ENCODE measurements around the gene VAV2.
"Not testable (repeated sequence)": the region's sequence is repeated elsewhere in the genome, so short reads cannot be mapped to it uniquely, and the experiment has no call there.

Gene VAV2

GRCh38 chr9:133996531-133997520 lies 4.7 kb upstream of the VAV2 start:
- Mint-ChIP-seq H3K36me3 (ENCODE audit: low read depth) (no peaks in the 10 kb centered on the region), H3K27me3 (peaks cover 27% of the 10 kb centered on the region), H3K27ac (no peak overlapping the region), H3K9me3 (no peaks in the 10 kb centered on the region), H3K4me3 (no peak overlapping the region), H3K4me1 (ENCODE audit: low read depth) (peaks cover 15% of the 10 kb centered on the region)
- intact Hi-C loops (cut with micrococcal nuclease): loop anchor here (10.0 kb wide), 1 partner anchor 462 kb away; the partner anchor contains the start of gene ADAMTSL2

GRCh38 chr9:133995012-133995896 lies 3.1 kb upstream of the VAV2 start:
- Mint-ChIP-seq H3K4me1 (ENCODE audit: low read depth) (peaks cover 25% of the 10 kb centered on the region), H3K27me3 (peaks cover 31% of the 10 kb centered on the region), H3K27ac (no peak overlapping the region), H3K36me3 (ENCODE audit: low read depth) (peaks cover 5% of the 10 kb centered on the region), H3K4me3 (no peak overlapping the region), H3K9me3 (no peaks in the 10 kb centered on the region)
- intact Hi-C loops (cut with micrococcal nuclease): loop anchor here (10.0 kb wide), 1 partner anchor 460 kb away; the partner anchor contains the start of gene ADAMTSL2

GRCh38 chr9:133994353-133995011 lies 2.4 kb upstream of the VAV2 start:
- Mint-ChIP-seq H3K4me1 (ENCODE audit: low read depth) (peaks cover 32% of the 10 kb centered on the region), H3K9me3 (no peaks in the 10 kb centered on the region)

GRCh38 chr9:133993635-133994253 lies 1.6 kb upstream of the VAV2 start:
- peak overlapping the region; percentile 84 for H3K27ac Mint-ChIP-seq
- H3K4me3 Mint-ChIP-seq: peak overlapping the region; percentile 77
- H3K36me3 Mint-ChIP-seq (ENCODE audit: low read depth): peaks cover 5% of the 10 kb centered on the region
- H3K9me3 Mint-ChIP-seq: no peaks in the 10 kb centered on the region
- intact Hi-C loops (cut with micrococcal nuclease): loop anchor here (1.0 to 10.0 kb wide), 5 partner anchors 66 to 459 kb away; partner anchors contain the start of gene ADAMTSL2
- peaks cover 31% of the 10 kb centered on the region for H3K27me3 Mint-ChIP-seq
- H3K4me1 Mint-ChIP-seq (ENCODE audit: low read depth): peaks cover 35% of the 10 kb centered on the region

More at GRCh38 chr9:133994353-133995011, 2.4 kb upstream of the VAV2 start:
- intact Hi-C loops (cut with micrococcal nuclease): loop anchor here (1.0 to 10.0 kb wide), 5 partner anchors 67 to 460 kb away; partner anchors contain the start of gene ADAMTSL2
- H3K27me3 Mint-ChIP-seq: peaks cover 31% of the 10 kb centered on the region
- H3K36me3 Mint-ChIP-seq (ENCODE audit: low read depth): peaks cover 5% of the 10 kb centered on the region
- H3K27ac Mint-ChIP-seq: no peak overlapping the region
- H3K4me3 Mint-ChIP-seq: no peak overlapping the region

- Mint-ChIP-seq H3K27me3 (peaks cover 31% of the 10 kb centered on the region), H3K36me3 (ENCODE audit: low read depth) (peaks cover 5% of the 10 kb centered on the region), H3K9me3 (no peaks in the 10 kb centered on the region), H3K4me1 (ENCODE audit: low read depth) (peaks cover 35% of the 10 kb centered on the region), H3K4me3 (peak overlapping the region; percentile 77), H3K27ac (peak overlapping the region; percentile 84)
- intact Hi-C loops (cut with micrococcal nuclease): loop anchor here (5.0 to 10.0 kb wide), 3 partner anchors 66 to 458 kb away; partner anchors contain the start of gene ADAMTSL2
Measured at GRCh38 chr9:133992780-133993634, 883 bp upstream of the VAV2 start.

GRCh38 chr9:133991214-133991921 lies 756 bp downstream of the VAV2 start:
- H3K4me3 Mint-ChIP-seq: peak overlapping the region; percentile 85
- H3K27ac Mint-ChIP-seq: peak overlapping the region; percentile 69
- peaks cover 43% of the 10 kb centered on the region for H3K4me1 Mint-ChIP-seq (ENCODE audit: low read depth)
- peaks cover 11% of the 10 kb centered on the region for H3K36me3 Mint-ChIP-seq (ENCODE audit: low read depth)
- intact Hi-C loops (cut with micrococcal nuclease): loop anchor here (5.0 to 10.0 kb wide), 3 partner anchors 64 to 457 kb away; partner anchors contain the start of gene ADAMTSL2
- H3K27me3 Mint-ChIP-seq: peaks cover 22% of the 10 kb centered on the region
- no peaks in the 10 kb centered on the region for H3K9me3 Mint-ChIP-seq

GRCh38 chr9:133990366-133991213 lies 1.5 kb downstream of the VAV2 start:
- peaks cover 22% of the 10 kb centered on the region for H3K27me3 Mint-ChIP-seq
- intact Hi-C loops (cut with micrococcal nuclease): loop anchor here (5.0 to 10.0 kb wide), 3 partner anchors 63 to 456 kb away; partner anchors contain the start of gene ADAMTSL2

GRCh38 chr9:133989625-133990365 lies 2.3 kb downstream of the VAV2 start:
- peaks cover 54% of the 10 kb centered on the region for H3K4me1 Mint-ChIP-seq (ENCODE audit: low read depth)
- H3K9me3 Mint-ChIP-seq: no peaks in the 10 kb centered on the region
- H3K27me3 Mint-ChIP-seq: peaks cover 19% of the 10 kb centered on the region
- H3K36me3 Mint-ChIP-seq (ENCODE audit: low read depth): peaks cover 11% of the 10 kb centered on the region
- intact Hi-C loops (cut with micrococcal nuclease): loop anchor here (5.0 to 10.0 kb wide), 3 partner anchors 62 to 455 kb away; partner anchors contain the start of gene ADAMTSL2
- H3K27ac Mint-ChIP-seq: peak overlapping the region; percentile 69
- H3K4me3 Mint-ChIP-seq: peak overlapping the region; percentile 85

More at GRCh38 chr9:133990366-133991213, 1.5 kb downstream of the VAV2 start:
- Mint-ChIP-seq H3K9me3 (no peaks in the 10 kb centered on the region), H3K27ac (peak overlapping the region; percentile 69), H3K4me1 (ENCODE audit: low read depth) (peaks cover 51% of the 10 kb centered on the region), H3K36me3 (ENCODE audit: low read depth) (peaks cover 11% of the 10 kb centered on the region), H3K4me3 (peak overlapping the region; percentile 85)

GRCh38 chr9:133988771-133989170 lies 3.4 kb downstream of the VAV2 start:
- Mint-ChIP-seq H3K4me1 (ENCODE audit: low read depth) (peaks cover 46% of the 10 kb centered on the region), H3K27me3 (peaks cover 16% of the 10 kb centered on the region), H3K36me3 (ENCODE audit: low read depth) (peaks cover 11% of the 10 kb centered on the region)
- H3K9me3 Mint-ChIP-seq; H3K4me3 Mint-ChIP-seq; intact Hi-C loops (cut with micrococcal nuclease); H3K27ac Mint-ChIP-seq: not testable (repeated sequence)

GRCh38 chr9:133987946-133988665 lies 4.0 kb downstream of the VAV2 start:
- H3K27ac Mint-ChIP-seq: no peak overlapping the region
- intact Hi-C loops (cut with micrococcal nuclease): no loop called here
- H3K36me3 Mint-ChIP-seq (ENCODE audit: low read depth): peaks cover 11% of the 10 kb centered on the region
- peaks cover 39% of the 10 kb centered on the region for H3K4me1 Mint-ChIP-seq (ENCODE audit: low read depth)
- no peaks in the 10 kb centered on the region for H3K9me3 Mint-ChIP-seq
- H3K27me3 Mint-ChIP-seq: peaks cover 16% of the 10 kb centered on the region
- H3K4me3 Mint-ChIP-seq: no peak overlapping the region

Data from dendritic cell treated with granulocyte-macrophage colony-stimulating factor and Interleukin-4, amounts not matched to agents 40 ng/mL and 50 ng/mL, for 4 days (primary cell).